ENCODE results near the gene MICU1.

DNA sequence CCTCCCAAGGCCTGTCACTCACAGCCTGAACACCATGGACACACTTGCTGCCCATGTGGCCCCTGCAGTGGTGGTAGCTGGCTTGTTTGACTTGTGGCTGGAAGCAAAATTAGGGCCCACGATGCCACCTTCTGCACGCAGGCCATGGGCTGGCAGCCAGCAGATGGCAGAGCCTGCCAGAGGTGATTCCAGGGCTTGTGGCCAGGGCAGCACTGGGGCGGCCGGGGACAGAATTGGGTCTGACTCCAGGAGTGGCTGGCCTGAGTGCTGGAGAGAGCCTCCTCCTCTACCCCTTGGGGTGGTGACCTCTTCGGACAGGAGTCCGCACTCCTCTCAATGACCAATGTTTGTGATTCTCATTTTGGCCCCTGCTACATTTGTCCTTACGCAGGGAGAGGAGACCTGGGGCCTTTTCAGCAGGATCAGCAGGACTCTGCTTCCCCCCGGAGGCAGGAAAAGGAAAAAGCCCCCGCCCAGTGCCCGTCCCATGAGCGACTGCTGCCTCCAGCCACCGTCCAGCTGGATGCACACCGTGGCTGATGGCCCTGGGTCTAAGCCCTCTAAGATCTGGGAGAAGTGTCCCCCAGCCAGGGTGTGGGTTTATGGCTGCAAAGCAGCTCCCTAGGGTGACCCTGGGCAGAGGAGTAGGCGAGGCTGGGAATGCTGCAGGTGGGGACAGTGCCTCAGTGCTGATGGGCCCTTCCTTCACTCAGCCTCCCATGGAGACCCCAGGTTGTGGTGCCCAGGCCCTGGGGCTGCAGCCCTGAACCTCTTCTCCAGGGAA, 297.6 kb downstream of the MICU1 start:
- TF ChIP-seq, protein P1, sequence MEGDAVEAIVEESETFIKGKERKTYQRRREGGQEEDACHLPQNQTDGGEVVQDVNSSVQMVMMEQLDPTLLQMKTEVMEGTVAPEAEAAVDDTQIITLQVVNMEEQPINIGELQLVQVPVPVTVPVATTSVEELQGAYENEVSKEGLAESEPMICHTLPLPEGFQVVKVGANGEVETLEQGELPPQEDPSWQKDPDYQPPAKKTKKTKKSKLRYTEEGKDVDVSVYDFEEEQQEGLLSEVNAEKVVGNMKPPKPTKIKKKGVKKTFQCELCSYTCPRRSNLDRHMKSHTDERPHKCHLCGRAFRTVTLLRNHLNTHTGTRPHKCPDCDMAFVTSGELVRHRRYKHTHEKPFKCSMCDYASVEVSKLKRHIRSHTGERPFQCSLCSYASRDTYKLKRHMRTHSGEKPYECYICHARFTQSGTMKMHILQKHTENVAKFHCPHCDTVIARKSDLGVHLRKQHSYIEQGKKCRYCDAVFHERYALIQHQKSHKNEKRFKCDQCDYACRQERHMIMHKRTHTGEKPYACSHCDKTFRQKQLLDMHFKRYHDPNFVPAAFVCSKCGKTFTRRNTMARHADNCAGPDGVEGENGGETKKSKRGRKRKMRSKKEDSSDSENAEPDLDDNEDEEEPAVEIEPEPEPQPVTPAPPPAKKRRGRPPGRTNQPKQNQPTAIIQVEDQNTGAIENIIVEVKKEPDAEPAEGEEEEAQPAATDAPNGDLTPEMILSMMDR (IDR thresholded peaks at IDR 0.05; ENCODE audit: extremely low read depth in 1 of 2, insufficient read depth in 1 of 2, low read depth in 1 of 2, low read length in 2 of 2): peak; percentile 61 to 70
- TF ChIP-seq, protein P2, sequence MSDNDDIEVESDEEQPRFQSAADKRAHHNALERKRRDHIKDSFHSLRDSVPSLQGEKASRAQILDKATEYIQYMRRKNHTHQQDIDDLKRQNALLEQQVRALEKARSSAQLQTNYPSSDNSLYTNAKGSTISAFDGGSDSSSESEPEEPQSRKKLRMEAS (IDR thresholded peaks at IDR 0.05; ENCODE audit: insufficient read depth, insufficient read length): no peak
- TF ChIP-seq POLR2AphosphoS5 (IDR thresholded peaks at IDR 0.05; ENCODE audit: insufficient read depth, low read depth, low read length) (no peak), POLR2A (IDR thresholded peaks at IDR 0.05; ENCODE audit: low read depth, low read length) (no peak)

Measured in endothelial cell of umbilical vein (primary cell).